A549 treated with Hydrocortisone at 1 μM for 4 hours (cell line): ENCODE results near the gene PEA15. TPM values are rescaled to one million over a fixed set of nuclear protein-coding genes. Genes with fewer than 3 reads are reported as not detected.

Source experiments
- total RNA-seq: library from RNA; stranded (reverse); fragments of 200-300 nt; extraction: Qiagen RNA extraction; gene quantifications from 5 replicates; pipeline ENCODE4 v1.2.3, GENCODE V29; 2022

PEA15 gene, protein sequence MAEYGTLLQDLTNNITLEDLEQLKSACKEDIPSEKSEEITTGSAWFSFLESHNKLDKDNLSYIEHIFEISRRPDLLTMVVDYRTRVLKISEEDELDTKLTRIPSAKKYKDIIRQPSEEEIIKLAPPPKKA
- 166 to 210 TPM (median 183 TPM) in 5 replicates for total RNA-seq

DNA sequence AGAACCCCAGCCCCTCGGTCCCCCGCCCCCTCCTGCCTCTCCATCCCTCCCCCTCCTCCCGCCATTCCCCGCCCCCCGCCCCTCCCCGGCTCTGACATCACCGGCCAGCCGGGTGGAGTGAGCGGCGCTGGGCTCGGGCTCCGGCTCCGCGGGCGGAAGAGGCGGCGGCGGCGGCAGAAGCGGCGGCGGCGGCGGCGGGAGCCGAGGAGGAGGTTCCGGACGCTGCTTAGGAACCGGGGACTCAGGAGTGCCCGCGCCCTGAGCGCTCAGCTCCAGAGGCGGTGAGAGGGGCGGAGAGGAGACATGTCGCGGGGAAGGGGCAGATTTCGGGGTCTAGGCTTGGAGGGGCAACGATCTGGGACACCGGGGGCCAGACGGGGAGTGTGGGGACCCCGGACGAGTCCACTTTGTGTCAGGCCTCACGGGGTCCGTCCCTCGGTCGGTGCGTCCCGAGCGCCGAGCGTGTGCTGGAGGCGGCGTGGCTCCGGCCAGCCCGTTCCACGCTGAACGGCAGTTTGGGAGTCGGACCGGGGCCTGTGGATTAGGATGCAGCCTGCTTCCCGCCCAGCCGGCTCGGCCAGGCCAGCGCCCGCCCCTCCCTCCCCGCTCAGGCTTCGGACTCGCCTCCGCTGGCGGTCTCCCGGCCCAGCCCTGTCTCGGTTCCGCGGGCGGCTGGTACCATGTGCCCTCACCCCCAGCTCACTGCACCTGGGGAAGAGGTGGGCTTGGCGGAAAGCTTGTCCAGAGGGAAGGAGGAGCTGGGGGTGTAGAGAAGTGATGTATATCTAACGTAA lies at the start of gene PEA15:
Gene PEA15, plus strand, starts transcription at position 143 of the 794 bp plus-strand sequence. CDS start 6,161 bp downstream, outside the sequence.

DNA sequence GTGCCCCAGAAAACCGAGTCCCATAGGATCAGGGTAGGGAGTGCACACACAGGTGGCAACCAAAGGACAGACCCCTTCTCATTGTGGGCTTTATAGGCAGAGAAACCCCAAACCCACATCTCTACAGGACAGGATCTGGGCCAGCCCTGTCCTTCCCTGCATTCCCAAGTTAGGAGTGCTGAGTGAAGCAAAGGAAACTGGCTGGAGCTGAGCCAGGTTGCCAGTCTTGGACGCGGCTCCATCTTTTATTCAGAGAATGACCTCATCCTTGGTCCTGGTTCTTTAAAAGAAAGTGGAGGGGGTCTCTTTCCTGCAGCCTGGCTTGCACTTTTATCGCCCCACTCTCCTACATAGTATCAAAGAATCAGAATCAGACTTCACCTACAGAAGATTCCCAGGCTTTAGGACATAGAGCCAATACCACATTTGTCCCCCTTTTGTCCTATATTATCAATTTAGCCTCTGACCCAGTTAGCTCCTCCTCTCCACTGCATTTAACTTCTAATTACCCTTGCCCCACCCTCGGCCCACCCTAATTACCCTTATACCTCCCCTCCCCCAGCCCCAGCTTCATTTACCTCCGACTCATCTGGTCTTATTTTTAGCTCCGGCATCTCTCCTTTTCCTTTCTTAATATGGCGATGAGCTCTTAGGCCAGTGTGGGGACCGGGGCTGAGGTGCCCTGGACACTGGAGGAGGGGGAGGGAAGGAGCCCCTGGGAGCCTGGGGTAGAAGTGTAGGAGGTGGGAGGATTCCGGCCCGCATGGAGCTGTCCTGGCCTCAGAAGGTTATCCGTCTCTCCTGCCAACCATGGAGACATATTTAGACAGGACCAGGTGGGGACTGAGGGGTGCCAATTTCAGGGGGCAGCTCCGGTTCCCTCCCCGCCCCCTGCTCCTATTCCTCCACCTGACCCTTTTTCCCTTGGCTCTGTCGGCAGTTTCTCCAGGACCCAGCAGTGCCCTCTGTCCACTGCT lies 15.2 kb upstream of the PEA15 start, which contains the start of gene CASQ1:
Gene CASQ1, plus strand, starts transcription at position 927 of the 977 bp plus-strand sequence. CDS start 177 bp downstream, outside the sequence.

DNA sequence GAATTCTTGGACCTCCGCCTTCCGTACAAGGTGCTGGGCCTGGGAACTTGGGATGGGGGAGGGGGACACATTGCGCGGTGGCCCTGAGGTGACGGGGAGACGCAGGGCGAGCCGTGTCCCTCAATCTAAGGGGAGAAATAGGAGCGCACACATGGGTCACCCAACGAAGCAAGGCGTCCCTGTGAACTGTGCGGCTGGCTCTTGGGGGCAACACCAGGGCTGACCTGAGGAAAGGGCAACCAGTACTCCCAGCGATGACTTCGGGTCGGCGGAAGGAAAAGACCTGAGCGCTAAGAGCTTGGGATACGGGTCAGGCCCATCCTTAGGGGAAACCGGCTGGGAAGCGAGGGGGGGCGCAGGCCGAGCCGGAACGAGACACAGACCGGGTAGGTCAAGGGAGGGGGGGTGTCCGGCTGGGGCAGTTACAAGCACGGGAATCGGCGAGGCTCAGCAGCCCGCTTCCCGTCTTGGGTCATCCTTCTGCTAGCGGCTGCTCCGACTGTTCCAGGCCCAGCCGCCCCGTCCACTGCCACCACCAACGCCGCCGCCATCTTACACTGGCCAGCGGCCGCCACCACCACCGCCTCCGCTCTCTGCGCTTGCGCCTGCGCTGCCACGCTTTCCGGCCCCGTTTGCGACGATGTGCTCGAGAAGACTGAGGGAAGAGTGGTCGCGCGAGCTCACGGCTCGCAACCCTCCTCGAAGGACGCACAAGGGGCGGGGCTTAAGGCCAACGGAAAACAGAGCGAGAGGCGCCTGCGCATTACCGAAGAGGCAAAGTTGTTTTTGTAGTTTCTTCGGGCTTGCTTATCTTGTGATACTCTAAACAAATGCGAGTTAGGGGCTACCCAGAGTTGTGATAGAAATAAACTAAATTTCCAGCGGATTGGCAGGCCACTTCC lies 57.0 kb downstream of the PEA15 start, which contains the start of gene DCAF8:
Gene DCAF8, minus strand, starts transcription at position 657 of the 902 bp plus-strand sequence. CDS start 18,541 bp downstream, outside the sequence.

Other genes with a start within 250 kb of the PEA15 start
- 3.7 to 5.7 TPM (median 4.3 TPM) in 5 replicates for gene PIGM, start 173.4 kb upstream of the PEA15 start, total RNA-seq
- gene KCNJ10, start 135.2 kb upstream of the PEA15 start, total RNA-seq, result not detected in 5 replicates
- gene KCNJ9, start 123.8 kb upstream of the PEA15 start, total RNA-seq, result not detected in 5 replicates
- gene IGSF8, start 106.8 kb upstream of the PEA15 start, total RNA-seq, result 7.2 to 10.3 TPM (median 8.8 TPM) in 5 replicates
- 0.06 to 0.20 TPM (median 0.09 TPM) in 5 replicates for gene ATP1A2, start 89.6 kb upstream of the PEA15 start, total RNA-seq
- gene ATP1A4, start 53.8 kb upstream of the PEA15 start, total RNA-seq, result not detected in 5 replicates
- gene CASQ1, start 14.8 kb upstream of the PEA15 start, total RNA-seq, result 0.08 TPM in 1 of 5 replicates, not detected in the others
- gene DCAF8, start 57.2 kb downstream of the PEA15 start, total RNA-seq, result 44.4 to 51.6 TPM (median 47.5 TPM) in 5 replicates
- gene PEX19, start 79.7 kb downstream of the PEA15 start, total RNA-seq, result 20.7 to 29.0 TPM (median 24.6 TPM) in 5 replicates
- gene COPA, start 137.9 kb downstream of the PEA15 start, total RNA-seq, result 79.9 to 107 TPM (median 85.9 TPM) in 5 replicates
- 42.3 to 49.7 TPM (median 46.6 TPM) in 5 replicates for gene NCSTN, start 138.0 kb downstream of the PEA15 start, total RNA-seq
- 0.35 to 0.76 TPM (median 0.42 TPM) in 5 replicates for gene NHLH1, start 161.7 kb downstream of the PEA15 start, total RNA-seq
- gene VANGL2, start 195.2 kb downstream of the PEA15 start, total RNA-seq, result 0.55 to 1.0 TPM (median 0.76 TPM) in 5 replicates